HAP-1 (cell line): Measurements from ENCODE around the gene CILP2.

Experiments used
- DNase-seq, 2 experiments: peaks; one replicate each; pipeline ENCODE4 v3.0.0-alpha.2; 2016 to 2020; ENCODE audit warnings: low spot score in 2 of 2
- H3K27me3 ChIP-seq: fragments of 250-450 bp; sonication (Bioruptor Pico); 2 replicates; pipeline ENCODE4 v1.5.1; 2020; ENCODE audit warnings: low read depth, mild to moderate bottlenecking, moderate library complexity
- H3K36me3 ChIP-seq: fragments of 250-450 bp; sonication (Bioruptor Pico); replicated peaks from 2 replicates; pipeline ENCODE4 v1.5.1; 2020; ENCODE audit warnings: mild to moderate bottlenecking
- H3K4me1 ChIP-seq: fragments of 250-450 bp; sonication (Bioruptor Pico); 2 replicates; pipeline ENCODE4 v1.5.1; 2020; ENCODE audit warnings: mild to moderate bottlenecking
- H3K4me3 ChIP-seq: fragments of 250-450 bp; sonication (Bioruptor Pico); 2 replicates; pipeline ENCODE4 v1.5.1; 2020; ENCODE audit warnings: mild to moderate bottlenecking, moderate library complexity
- H3K9me3 ChIP-seq: fragments of 250-450 bp; sonication (Bioruptor Pico); 2 replicates; pipeline ENCODE4 v1.5.1; 2020; ENCODE audit warnings: mild to moderate bottlenecking, moderate library complexity
- in situ Hi-C: fragments of 300-500 bp; cut with MboI; formaldehyde crosslinking; loops from 3 replicates; pipeline ENCODE4 v1.14.3; 2020; ENCODE audit warnings: low sequenced_read_pairs, inconsistent platforms, mixed read lengths

Gene CILP2

GRCh38 chr19:19567391-19567790, 29.3 kb downstream of the CILP2 start:
- no peak for DNase-seq
- Histone ChIP-seq H3K4me1 (no peaks in the 10 kb centered on the region), H3K9me3 (no peaks in the 10 kb centered on the region), H3K4me3 (no peak overlapping the region), H3K36me3 (peaks cover 7% of the 10 kb centered on the region; the same call in 1 of the 2 replicates), H3K27me3 (no peaks in the 10 kb centered on the region)
- in situ Hi-C loops, result no loop called here

- H3K27me3 ChIP-seq, result no peaks in the 10 kb centered on the region
- DNase-seq, result no peak
- in situ Hi-C loops, result no loop called here
- H3K4me1 ChIP-seq, result no peaks in the 10 kb centered on the region
- no peaks in the 10 kb centered on the region for H3K9me3 ChIP-seq
- peaks cover 7% of the 10 kb centered on the region; the same call in 1 of the 2 replicates for H3K36me3 ChIP-seq
- H3K4me3 ChIP-seq, result no peak overlapping the region
Observed at GRCh38 chr19:19568802-19569756, 31.0 kb downstream of the CILP2 start.

GRCh38 chr19:19570571-19570970, 32.5 kb downstream of the CILP2 start:
- DNase-seq, result no peak
- in situ Hi-C loops, result no loop called here
- Histone ChIP-seq H3K4me3 (no peak overlapping the region), H3K36me3 (peaks cover 5% of the 10 kb centered on the region; the same call in 1 of the 2 replicates), H3K27me3 (no peaks in the 10 kb centered on the region), H3K9me3 (no peaks in the 10 kb centered on the region), H3K4me1 (no peaks in the 10 kb centered on the region)

- H3K36me3 ChIP-seq, result peaks cover 5% of the 10 kb centered on the region; the same call in 1 of the 2 replicates
- H3K9me3 ChIP-seq, result no peaks in the 10 kb centered on the region
- no peak overlapping the region for H3K4me3 ChIP-seq
- H3K27me3 ChIP-seq, result no peaks in the 10 kb centered on the region
- H3K4me1 ChIP-seq, result no peaks in the 10 kb centered on the region
- in situ Hi-C loops, result no loop called here
- DNase-seq, result no peak
Observed at GRCh38 chr19:19571071-19571786, 33.2 kb downstream of the CILP2 start.

GRCh38 chr19:19575411-19575810, 37.3 kb downstream of the CILP2 start:
- Histone ChIP-seq H3K4me3 (no peak overlapping the region), H3K36me3 (no peaks in the 10 kb centered on the region), H3K9me3 (no peaks in the 10 kb centered on the region), H3K27me3 (no peaks in the 10 kb centered on the region), H3K4me1 (no peaks in the 10 kb centered on the region)
- in situ Hi-C loops, result no loop called here
- no peak for DNase-seq

- no peaks in the 10 kb centered on the region for H3K27me3 ChIP-seq
- in situ Hi-C loops, result no loop called here
- no peak overlapping the region for H3K4me3 ChIP-seq
- no peaks in the 10 kb centered on the region for H3K36me3 ChIP-seq
- no peaks in the 10 kb centered on the region for H3K4me1 ChIP-seq
- no peaks in the 10 kb centered on the region for H3K9me3 ChIP-seq
- no peak for DNase-seq
Observed at GRCh38 chr19:19578252-19578651, 40.2 kb downstream of the CILP2 start.

GRCh38 chr19:19579533-19580361, 41.7 kb downstream of the CILP2 start:
- H3K36me3 ChIP-seq, result no peaks in the 10 kb centered on the region
- in situ Hi-C loops, result no loop called here
- H3K9me3 ChIP-seq, result no peaks in the 10 kb centered on the region
- DNase-seq, result no peak
- no peaks in the 10 kb centered on the region for H3K4me1 ChIP-seq
- no peaks in the 10 kb centered on the region for H3K27me3 ChIP-seq
- no peak overlapping the region for H3K4me3 ChIP-seq

- no peaks in the 10 kb centered on the region for H3K9me3 ChIP-seq
- H3K27me3 ChIP-seq, result no peaks in the 10 kb centered on the region
- H3K4me1 ChIP-seq, result peaks cover 4% of the 10 kb centered on the region; the same call in 1 of the 2 replicates
- H3K4me3 ChIP-seq, result no peak overlapping the region
- H3K36me3 ChIP-seq, result no peaks in the 10 kb centered on the region
- in situ Hi-C loops, result no loop called here
- DNase-seq, result no peak
Observed at GRCh38 chr19:19580418-19580817, 42.4 kb downstream of the CILP2 start.

- DNase-seq, result no peak
- Histone ChIP-seq H3K4me3 (no peak overlapping the region), H3K4me1 (peaks cover 8% of the 10 kb centered on the region; the same call in 1 of the 2 replicates), H3K27me3 (no peaks in the 10 kb centered on the region), H3K9me3 (no peaks in the 10 kb centered on the region), H3K36me3 (no peaks in the 10 kb centered on the region)
- in situ Hi-C loops, result no loop called here
Observed at GRCh38 chr19:19581391-19581790, 43.3 kb downstream of the CILP2 start.

- Histone ChIP-seq H3K36me3 (no peaks in the 10 kb centered on the region), H3K4me3 (no peak overlapping the region), H3K9me3 (no peaks in the 10 kb centered on the region), H3K4me1 (peaks cover 8% of the 10 kb centered on the region; the same call in 1 of the 2 replicates), H3K27me3 (no peaks in the 10 kb centered on the region)
- no peak for DNase-seq
- in situ Hi-C loops, result no loop called here
Observed at GRCh38 chr19:19582471-19582870, 44.4 kb downstream of the CILP2 start.

GRCh38 chr19:19584356-19584755, 46.3 kb downstream of the CILP2 start:
- in situ Hi-C loops, result no loop called here
- Histone ChIP-seq H3K4me3 (no peak overlapping the region), H3K36me3 (no peaks in the 10 kb centered on the region), H3K9me3 (no peaks in the 10 kb centered on the region), H3K27me3 (no peaks in the 10 kb centered on the region), H3K4me1 (peaks cover 8% of the 10 kb centered on the region; the same call in 1 of the 2 replicates)
- no peak for DNase-seq

- Histone ChIP-seq H3K27me3 (no peaks in the 10 kb centered on the region), H3K36me3 (no peaks in the 10 kb centered on the region), H3K4me3 (no peak overlapping the region), H3K4me1 (peaks cover 13% of the 10 kb centered on the region), H3K9me3 (no peaks in the 10 kb centered on the region)
- no peak for DNase-seq
- in situ Hi-C loops, result no loop called here
Observed at GRCh38 chr19:19587771-19588170, 49.7 kb downstream of the CILP2 start.

- in situ Hi-C loops, result no loop called here
- no peak for DNase-seq
- H3K4me1 ChIP-seq, result peaks cover 13% of the 10 kb centered on the region
- no peaks in the 10 kb centered on the region for H3K9me3 ChIP-seq
- H3K4me3 ChIP-seq, result no peak overlapping the region
- H3K36me3 ChIP-seq, result no peaks in the 10 kb centered on the region
- no peaks in the 10 kb centered on the region for H3K27me3 ChIP-seq
Observed at GRCh38 chr19:19588546-19588945, 50.5 kb downstream of the CILP2 start.
